NOMO-1 treated with dmso at 0.1 percent for 144 hours (cell line): ENCODE results near the gene TMEM135.

Source experiments
- DNase-seq: peaks from one replicate; lab custom pipeline; 2025; ENCODE audit not compliant: unreplicated experiment; lab: John Stamatoyannopoulos, UW

TMEM135 gene

DNA sequence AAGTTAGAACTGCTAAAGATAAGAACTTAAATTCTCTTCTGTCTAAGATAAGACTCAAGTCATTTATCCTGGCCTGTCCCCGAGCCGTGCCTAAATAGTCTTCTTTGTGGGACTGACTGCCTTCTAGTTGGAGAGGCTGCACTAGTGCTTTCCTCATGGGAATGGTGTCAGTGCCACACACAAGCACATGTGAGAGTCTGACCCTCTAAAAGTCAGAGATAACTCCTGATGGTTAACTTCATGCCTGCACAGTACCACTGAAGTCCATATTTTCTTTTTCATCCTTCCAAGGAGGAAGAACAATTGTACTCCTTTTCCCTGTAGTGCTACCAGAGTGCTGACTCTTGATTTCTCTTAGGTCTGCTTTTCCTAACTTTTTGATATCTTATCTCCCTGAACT lies 309.7 kb downstream of the TMEM135 start:
- no peak for DNase-seq

DNA sequence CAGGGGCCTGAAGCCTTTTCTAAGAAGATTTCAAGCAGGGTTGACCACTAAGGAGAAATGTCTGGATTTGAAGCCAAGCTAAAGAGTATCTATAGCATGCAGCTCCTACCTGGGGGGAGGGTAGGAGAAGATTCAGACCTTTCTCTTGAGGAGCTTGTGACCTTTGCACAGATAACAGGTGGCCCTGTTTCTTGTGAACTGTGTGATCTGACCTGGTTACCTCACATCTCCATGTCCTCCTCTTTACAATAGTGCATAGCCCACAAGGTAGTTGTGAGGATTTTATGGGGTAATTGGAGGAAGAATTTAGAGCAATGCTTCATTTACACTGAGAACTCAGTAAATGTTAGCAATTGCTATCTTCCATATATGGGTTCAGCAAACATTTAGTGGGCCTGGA lies 310.1 kb downstream of the TMEM135 start:
- no peak for DNase-seq

DNA sequence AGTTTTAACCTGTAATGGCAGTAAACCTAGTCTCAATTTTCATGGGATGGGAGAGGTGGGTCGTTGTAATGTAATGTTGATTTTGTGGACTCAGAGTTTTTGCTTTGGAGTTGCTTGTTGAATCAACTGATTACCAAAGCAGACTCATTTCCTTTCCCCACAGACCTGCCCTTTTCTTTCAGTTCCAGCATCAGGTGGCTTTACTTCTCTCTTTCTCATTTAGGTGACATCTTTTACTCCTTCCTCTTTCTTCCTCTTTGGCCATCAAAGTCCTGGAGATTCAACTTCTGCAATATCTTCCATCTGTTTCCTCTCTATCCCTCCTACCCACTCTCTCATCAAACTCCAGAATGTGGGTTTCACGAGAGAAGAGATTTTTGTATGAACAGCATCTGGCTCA lies 313.9 kb downstream of the TMEM135 start:
- peak; percentile 44 for DNase-seq

DNA sequence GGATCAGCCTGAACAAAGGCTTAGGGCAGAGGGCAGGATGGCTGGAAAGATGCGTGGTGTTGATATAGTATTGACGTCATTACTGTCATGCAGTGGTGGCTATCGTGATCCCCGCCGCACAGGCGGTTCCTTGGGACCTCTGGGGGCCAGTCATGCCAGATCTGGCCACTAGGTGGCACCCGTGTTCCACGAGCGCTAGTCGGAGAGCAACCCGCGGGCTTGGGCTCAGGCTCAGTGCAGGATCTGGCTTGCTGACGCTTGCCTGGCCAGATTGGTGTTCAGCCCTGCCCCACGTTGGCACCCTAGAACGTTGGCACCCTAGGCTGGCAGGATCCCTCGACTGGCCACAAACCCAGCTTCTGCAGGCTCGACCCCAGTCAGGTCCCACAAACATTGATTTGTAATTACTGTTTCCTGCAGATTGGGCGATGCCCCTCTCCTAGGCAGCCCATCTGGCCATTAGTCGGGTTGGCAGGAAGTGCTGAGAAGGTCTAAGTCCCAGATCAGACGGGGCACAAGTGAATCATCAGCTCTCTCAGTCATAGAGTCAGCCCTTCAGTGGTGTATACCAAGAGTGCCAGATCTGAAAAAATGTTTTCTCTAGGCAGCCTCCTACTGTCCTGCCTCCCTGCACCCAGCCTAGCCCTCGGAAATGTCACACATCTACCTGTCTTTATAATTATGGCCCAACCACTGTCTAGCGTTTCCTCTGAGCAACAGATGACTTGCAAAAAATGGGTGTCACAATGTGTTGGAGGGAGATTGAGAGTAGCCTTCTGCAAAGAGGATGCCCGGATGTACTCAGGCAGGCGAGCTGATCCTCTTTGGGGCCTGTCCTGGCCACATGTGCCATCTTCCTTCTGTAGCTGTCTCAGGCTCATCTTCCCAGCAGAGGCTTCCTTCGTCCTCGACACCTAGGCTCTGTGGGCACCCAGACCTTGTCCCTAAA lies 315.3 kb downstream of the TMEM135 start:
- peak; percentile 51 for DNase-seq

DNA sequence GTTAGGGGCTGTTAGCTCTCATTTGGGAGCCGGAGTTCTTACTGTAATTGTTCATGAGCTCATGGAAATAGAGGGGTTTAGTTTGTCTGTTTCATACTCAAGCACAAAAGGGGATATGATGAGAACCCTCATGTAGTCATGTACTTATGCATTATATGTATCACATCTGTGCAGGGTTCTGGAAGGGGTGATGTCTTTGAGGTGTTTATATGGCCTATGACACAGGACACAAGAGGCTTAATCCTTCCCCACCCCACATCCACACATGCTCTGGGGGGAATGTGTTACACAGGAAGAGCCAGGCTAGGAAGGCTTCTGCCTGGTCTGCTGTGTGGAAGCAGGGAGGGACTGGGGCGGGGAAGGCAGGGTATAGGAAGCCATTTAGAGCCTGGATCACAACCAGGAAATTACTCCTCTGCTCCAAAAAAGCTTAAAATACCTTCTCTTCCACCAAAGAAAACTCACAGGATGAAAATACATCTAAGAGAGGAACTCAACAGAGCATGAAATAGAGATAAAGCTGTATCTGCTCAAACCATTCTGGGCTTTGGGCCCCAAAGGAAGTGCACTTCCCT lies 316.1 kb downstream of the TMEM135 start:
- no peak for DNase-seq

DNA sequence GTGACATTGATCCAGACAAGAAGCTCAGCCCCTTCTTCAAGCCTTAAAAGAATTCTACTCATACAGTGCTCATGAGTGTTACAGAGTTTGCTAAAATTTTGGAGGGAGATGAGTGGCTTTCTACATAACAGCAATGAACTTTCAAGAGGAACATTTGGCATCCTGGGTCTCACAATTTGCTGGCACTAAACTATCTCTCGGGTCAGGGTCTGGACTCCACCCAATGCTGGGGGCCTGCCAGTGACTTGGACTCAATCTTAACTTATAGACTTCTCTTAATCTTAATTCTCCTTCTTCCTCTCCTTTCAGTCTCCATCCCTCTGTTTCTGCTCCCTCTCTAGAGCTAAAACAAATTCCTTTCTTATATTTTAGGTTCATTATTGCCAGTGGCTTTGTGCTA lies 317.9 kb downstream of the TMEM135 start:
- DNase-seq, result no peak

DNA sequence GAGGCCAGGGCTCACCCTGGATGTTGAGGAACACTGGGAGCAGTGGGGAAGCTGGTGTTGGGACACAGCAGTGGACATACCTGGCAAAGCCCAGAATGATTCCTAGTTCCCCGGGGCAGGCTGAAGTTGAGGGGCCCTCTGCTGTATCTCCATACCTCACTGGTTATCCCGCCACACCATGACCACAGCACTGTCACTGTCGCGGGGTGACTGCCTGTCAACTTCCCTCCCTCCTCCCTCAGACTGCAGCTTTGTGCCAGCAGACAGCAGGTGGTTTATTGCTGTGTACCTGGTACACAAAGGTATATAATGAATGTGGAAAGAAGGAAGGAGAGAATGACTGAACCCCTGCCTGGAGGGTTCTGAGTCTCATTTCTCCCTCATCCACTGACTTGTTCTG lies 318.7 kb downstream of the TMEM135 start:
- DNase-seq, result no peak

DNA sequence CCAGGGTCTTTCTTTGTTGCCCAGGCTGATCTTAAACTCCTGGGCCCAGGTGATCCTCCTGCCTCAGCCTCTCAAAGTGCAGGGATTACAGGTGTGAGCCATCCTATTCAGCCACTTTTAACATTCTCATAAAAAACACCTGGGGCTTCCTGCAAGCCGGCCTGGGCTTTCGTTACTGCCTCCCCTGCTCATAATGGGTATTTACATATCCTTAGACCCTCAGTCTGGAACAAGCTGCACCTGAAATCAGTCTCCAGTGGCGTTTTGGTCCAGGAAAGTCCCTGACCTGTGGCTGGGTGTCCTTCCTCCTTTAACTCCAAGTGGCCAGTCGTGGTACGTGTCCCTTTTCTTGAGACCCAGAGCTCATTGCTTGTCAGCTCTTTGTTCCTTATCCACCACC lies 320.7 kb downstream of the TMEM135 start:
- no peak for DNase-seq

DNA sequence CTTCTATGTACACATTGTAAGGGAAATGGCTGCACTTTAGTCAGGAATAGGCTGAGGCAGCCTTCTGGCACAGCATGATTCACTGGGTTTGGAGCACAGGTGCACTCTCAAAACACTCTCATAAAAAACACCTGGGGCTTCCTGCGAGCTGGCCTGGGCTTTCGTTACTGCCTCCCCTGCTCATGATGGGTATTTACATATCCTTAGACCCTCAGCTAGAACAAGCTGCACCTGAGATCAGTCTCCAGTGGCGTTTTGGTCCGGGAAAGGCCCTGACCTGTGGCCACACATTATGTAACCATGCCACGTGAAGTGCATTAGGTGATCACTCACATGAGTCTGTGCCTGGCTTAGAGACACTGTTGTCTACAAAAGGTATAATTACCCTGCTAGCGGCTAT lies 321.7 kb downstream of the TMEM135 start:
- DNase-seq, result no peak

DNA sequence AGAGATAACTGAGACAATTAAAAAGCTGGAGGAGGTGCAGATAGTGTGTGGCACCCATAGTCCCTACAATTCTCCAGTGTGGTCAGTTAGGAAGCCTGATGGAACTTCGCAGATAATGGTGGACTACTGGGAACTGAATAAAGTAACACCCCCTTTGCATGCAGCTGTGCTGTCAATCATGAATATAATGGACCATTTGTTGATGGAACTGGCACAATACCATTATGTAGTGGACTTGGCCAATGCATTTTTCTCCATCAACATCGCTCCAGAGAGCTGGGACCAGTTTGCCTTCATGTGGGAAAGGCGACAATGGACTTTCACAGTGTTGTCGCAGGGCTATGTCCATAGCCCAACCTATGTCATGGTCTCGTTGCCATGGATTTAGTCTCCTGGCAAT lies 324.2 kb downstream of the TMEM135 start:
- no peak for DNase-seq

DNA sequence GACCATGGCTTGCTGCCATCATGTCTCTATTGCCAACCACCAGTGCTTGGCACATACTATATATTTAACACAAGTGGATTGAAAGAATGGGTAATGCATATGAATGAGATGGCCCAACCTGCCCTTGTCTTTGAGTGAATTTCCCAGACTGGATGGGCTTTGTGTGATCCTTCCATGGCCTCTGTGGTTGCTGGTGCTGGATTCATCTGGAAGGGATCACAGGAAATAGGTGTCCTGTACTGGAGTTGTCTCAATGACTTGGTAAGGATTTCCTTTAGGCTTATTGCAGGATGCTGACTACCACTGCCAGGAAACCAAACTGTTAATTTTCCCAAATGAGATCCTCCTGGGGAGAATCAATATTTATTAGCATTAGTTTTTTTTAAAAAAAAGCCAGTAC lies 328.6 kb downstream of the TMEM135 start:
- DNase-seq, result no peak

DNA sequence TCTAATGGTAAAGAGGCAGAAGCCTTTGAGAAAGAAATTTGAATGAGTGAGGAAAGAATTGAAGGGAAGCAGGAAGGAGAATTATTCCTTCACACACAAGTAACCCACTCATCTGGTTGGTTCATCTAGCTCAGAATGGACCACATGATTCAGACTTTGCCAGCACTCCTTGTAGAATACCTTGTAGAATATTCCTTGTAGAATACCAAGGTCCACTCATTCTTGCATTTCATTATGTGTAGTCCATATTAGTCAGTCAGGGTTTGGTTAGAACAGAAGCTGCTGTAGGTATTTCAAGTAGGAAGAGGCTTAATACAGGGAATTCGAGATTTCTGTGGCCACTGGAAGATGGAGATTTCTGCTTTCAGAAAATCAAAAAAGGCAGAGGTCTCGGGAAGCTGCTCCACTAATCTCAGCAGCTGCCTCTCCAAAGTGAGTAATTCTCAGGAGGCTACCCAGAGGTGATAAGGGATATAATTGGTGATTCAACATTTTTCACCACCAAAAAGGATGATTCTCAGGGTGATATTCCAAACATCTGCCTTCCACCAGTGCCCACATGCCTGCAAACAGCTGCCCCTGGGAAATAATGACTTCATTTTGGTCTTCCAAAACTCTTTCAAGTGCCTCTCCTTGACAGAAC lies 329.1 kb downstream of the TMEM135 start:
- no peak for DNase-seq

DNA sequence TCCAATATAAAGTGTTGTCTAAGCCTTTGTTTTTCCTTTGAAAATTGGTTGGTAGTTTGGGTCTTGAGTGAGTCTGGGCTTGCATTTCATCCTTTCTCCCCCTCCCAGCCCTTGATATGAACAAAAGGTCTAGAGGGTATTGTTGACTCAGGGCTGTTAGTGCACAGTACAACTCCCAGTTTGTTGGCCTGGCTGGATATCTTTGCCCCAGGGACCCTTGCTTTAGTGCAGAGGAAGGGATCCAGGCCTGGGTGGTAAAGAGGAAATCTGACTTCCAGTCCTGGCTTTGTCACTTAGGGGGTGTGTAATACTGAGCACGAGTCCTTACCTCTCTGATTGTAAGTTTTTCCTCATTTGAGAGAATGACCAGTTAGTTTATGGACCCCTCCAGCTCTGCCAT lies 330.4 kb downstream of the TMEM135 start:
- no peak for DNase-seq

DNA sequence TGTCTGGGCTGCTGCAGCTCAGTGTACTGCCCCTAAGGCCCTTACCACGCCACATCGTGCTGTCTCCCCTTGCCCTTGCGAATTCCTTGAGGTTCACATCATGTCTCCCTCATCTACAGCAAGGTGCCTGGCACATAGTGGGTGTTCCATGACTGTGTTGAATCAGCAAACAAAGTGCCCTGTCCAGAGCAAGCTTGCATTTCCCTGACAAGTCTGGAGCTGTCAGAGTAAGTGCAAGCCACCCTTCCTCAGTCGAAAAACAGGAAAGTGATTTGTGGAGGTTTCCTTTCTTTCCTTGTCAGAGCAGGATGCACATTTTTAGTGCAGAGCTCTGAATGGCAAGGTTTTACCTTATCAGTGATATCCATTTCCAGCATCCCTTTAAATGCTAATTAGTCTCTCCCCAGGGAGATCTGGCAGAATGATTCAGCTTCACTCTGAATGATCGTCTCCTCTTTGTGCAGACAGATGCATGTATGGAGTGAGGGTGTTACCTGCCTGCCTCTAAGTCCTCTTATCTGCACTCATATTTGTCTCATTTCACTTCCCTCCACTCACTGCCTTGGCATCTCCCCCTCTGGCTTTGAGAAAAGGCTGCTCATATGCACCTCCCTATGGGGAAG lies 331.2 kb downstream of the TMEM135 start:
- no peak for DNase-seq

DNA sequence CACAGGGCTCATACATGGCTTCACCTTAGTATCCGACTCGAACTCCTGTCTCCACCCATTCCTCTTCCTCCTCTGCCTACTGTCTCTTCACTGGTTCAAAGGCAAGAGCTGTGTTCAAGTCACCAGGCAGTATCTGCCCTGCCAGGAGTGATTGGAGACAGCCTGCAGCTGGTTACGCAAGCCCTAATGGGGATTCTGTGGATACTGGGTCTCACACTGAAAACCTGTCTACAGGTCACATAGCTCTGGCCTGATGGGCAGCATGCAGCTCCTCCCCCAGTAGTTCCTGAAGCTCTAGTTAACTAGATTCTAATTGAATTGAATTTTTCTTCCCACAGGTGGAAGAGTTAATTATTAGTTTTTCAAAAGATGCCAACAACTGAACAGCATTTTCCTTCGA lies 332.2 kb downstream of the TMEM135 start:
- no peak for DNase-seq

DNA sequence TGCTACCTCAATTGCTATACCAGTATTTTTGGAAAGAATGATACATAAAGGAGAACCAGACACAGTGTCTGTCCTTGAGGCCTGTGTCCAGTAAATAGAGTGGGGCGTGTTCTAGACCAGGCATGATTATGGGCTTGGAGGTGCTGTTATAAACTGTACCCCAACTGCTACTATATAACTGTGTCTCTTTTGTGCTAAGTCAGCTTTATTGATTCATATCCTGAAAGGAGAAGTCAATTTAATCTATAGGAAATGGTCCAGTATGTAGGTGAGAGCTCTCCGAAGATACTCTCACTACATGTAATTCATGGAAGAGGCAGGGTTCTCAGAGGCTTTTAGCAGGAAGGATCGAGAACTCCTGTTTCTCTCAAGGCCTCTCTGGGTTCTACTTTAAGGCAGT lies 334.3 kb downstream of the TMEM135 start:
- no peak for DNase-seq
